GM18861 (cell line): ENCODE measurements around the gene NF1.
"Not testable (repeated sequence)": the region's sequence is repeated elsewhere in the genome, so short reads cannot be mapped to it uniquely, and the experiment has no call there.

Experiments
- ATAC-seq: cut with Tn5 transposase; IDR thresholded peaks from one replicate; pipeline ENCODE4 v1.9.1; 2021; ENCODE audit not compliant: unreplicated experiment

The NF1 gene

GRCh38 chr17:31320241-31320640 lies 225.5 kb downstream of the NF1 start:
- no peak for ATAC-seq

GRCh38 chr17:31320791-31321190 lies 226.0 kb downstream of the NF1 start:
- ATAC-seq, result no peak

DNA sequence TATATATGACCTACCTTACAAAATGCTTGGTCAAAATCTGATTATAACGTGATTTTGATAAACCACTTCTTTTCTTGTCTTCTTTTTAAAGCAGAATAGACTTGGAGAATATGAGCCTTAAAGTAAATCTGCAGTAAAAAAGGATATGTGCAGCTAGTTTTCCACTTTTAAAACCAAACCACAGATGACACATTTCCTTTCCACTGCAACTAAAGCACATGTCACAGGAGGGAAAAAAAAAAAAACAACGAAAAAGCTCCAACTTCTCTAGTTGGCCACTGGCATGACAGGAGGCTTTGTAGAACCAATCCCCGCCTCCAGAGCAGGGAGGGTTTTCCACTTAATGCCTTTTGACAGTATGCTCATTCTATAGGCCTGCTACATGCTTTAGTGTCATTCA lies 226.7 kb downstream of the NF1 start, which contains the start of gene EVI2A:
EVI2A (minus strand) TSS at position 142 of the 400 bp plus-strand sequence. CDS start 2,609 bp downstream, outside the sequence.
- no peak for ATAC-seq

DNA sequence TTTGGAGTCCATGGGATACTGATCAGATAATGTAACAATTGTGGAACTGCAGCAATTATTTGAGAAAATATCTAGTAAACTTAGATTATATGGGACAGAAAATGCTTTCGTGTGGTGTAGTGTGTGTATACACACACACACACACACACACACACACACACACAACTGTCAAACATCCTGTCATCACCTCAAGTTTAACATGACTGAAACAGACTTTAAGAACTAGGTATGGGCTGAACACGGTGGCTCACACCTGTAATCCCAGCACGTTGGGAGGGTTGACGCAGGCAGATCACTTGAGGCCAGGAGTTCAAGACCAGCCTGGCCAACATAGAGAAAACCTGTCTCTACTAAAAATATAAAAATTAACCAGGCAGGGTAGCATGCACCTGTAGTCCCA lies 227.2 kb downstream of the NF1 start:
- ATAC-seq, result no peak

DNA sequence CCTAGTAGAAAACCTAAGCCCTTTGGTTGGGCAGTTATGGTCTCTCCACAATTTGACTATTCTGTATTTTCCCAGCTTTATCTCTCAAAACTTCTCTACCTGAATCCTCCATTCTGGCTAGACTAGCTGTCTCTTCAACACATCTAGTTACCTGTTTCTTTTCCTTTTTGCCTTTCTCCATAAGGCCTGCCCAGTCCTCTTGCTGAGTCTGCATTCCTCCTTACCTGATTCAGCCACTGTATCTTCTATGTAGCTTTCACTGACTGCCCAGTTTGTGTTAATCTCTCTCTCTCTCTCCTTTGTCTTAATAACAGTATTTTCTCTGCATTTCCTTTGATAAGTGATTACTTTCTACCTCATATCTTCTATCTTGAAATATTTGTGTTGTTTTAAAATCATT lies 228.8 kb downstream of the NF1 start:
- ATAC-seq, result no peak

DNA sequence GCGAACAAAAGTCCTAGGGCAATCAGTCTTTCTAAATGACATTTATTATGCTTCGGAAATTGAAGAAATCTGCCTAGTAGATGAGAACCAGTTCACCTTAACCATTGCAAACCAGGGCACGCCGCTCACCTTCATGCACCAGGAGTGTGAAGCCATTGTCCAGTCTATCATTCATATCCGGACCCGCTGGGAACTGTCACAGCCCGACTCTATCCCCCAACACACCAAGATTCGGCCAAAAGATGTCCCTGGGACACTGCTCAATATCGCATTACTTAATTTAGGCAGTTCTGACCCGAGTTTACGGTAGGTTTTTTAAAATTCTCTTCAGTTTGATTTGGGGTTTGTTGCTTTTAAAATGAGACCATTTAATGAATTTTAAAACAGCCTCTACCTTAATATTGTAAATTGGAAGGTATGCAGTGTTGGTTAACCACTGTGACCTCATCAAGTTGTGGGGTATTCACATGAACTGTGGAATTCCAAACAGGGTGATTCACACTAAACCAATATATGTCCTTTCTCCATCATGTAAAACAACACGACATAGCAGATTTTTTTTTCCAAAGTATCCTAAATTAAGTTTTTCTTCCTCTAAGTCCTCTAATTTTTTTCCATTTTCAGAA lies 232.9 kb downstream of the NF1 start:
- ATAC-seq, result no peak

DNA sequence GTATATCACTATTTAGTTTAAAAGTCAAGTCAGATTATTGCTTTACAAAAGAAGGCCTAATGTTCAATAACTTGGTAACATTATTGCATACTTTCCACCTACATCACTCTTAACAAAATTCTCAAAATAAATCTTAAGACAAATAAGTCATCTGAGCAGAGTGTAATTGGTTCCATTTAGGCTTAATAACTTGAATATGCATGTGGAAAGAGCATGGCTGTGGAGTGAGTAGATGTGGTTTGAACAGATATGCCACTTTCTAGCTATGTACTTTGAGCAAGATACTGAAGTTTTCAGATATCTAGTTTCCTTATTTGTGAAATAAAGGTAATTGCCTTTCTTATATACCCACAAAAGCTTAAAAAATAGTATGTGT lies 233.4 kb downstream of the NF1 start:
- ATAC-seq, result no peak

- ATAC-seq, result no peak
Measured at GRCh38 chr17:31329221-31329620, 234.4 kb downstream of the NF1 start.

GRCh38 chr17:31339906-31340661 lies 245.3 kb downstream of the NF1 start:
- ATAC-seq, result no peak

DNA sequence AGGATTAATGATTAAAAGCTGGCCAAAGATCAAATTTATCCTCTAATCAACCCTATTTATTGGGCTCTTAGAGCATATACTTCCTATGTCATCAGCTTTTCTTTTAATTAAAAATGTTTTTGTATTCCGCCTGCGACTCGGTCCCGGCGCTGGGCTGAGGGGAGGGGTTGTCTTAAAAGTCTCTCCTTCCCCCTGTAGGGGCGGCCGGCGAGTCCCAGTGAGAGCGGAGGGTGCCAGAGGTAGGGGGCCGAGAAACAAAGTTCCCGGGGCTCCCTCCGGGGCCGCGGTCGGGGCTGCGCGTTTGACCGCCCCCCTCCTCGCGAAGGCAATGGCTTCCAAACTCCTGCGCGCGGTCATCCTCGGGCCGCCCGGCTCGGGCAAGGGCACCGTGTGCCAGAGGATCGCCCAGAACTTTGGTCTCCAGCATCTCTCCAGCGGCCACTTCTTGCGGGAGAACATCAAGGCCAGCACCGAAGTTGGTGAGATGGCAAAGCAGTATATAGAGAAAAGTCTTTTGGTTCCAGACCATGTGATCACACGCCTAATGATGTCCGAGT lies 250.5 kb downstream of the NF1 start:
- ATAC-seq, result not testable (repeated sequence)

DNA sequence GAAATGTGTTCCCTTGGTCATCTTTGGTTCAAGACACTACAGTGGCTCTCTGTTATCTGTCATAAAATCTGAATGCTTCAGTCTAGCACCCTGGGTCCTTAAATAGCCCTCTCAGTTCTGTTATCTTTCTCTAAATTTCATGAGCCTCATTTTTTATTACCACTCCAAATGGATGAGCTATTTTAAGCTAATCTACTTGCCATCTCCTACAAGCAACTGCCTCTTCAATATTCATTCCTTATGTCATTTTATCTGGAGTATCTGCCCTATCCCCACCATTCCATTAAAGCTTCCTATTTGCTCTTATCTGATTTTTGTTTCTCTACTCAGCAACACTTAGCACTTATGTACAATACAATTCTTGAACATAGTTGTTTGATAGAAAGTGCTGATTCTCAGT lies 254.7 kb downstream of the NF1 start:
- no peak for ATAC-seq

DNA sequence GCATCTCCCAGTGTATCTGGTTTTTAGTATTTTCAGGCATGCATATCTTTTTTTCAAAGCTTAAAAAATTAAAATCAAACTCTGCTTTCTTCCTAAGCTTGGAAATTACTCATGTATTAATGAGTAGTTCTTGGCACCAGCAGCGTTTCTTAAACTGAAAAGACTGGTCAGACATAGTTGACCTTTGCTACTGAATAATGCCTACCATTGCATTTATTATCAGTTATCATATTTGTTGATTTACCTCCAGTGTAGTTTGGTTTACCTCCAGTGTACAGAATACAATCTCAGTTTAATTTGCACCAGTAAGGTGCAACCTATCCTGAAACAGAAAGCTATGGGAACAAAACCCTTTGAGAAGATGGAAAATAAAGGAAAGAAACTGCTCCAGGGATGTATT lies 261.2 kb downstream of the NF1 start:
- ATAC-seq, result no peak

- no peak for ATAC-seq
Measured at GRCh38 chr17:31357091-31357490, 262.3 kb downstream of the NF1 start.

DNA sequence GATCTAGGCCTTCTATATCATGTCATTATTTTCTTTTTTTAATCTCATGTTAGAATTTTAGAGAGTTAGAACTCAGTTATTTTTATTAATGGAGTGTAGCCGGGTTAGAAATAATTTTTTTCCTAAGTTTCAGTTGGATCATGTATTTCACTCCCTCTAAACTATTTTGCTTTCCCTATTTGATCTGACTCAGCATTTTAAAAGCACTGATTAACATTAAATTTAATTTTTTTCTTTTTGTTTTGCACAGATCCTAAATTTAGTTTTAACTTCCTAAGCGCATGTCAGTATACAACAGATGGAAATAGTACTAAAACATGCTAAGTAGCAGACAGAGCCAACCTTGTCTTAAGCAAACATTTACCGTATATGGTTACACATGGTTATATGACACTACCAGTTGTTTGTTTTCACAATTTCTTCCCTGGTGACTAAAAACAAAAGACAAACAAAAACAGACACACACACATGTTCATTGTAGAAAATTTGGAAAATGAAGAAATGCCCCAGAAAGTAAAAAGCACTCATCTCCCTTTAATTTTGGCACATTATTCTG lies 263.1 kb downstream of the NF1 start:
- ATAC-seq, result no peak

DNA sequence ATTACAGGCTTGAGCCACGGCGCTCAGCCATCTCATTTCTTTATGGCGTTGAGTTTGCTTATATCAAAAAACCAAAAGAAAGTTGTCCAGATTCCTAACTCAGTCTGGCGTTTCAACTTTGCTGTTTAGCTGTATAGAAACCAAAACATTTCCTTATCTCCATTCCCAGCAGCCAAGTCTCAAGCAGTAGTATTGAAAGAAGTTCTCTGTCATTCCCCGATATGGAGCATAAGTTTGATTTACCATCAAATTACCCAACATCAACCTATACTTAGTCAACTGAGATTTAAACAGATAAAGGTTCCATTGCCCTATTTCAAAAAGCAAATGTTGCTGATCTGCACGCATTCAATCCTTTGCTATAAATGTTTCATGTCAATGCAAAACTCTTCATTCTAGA lies 269.2 kb downstream of the NF1 start:
- no peak for ATAC-seq

DNA sequence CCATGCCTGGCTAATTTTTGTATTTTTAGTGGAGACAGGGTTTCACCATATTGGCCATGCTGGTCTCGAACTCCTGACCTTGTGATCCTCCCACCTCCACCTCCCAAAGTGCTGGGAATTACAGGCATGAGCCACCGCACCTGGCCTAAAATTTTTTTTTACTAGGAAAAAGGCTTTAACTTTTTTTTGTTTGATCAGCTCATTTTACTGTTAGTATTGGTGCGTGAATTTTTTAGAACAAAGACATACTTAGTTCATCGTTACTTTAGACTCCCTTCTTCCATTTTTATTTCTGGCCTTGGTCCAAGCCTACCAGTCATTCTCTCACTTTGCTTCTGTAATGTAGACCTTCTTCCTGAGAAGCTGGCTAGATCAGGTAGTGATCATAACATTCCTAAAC lies 271.3 kb downstream of the NF1 start:
- no peak for ATAC-seq

- ATAC-seq, result no peak
Measured at GRCh38 chr17:31369266-31369665, 274.5 kb downstream of the NF1 start.

DNA sequence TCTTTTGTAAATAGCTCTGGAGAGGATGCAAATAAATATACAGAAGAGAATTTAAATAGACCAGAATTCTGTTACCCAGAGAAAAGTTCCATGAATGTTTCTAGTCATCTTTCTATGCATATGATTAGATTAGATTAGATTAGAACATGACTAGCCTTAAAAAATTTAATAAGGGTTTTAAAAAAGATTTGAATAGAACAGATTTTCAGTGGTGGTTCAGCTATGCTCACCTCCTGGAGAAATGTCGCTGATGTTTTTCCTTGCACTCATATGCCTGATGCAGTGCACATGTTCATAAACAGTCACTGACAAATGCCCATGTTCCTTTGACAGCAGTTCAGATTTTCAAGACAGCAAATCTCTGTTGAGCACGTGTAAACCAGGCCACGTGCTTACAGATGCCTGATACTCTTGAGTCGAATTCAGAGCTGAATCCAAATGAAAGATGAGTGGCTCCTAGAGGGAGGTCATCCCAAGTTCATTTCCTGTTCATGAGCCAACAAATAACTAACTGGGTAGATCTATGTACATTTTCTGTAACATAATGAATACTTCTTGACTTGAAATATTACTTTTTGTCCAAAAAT lies 276.8 kb downstream of the NF1 start:
- ATAC-seq, result no peak

DNA sequence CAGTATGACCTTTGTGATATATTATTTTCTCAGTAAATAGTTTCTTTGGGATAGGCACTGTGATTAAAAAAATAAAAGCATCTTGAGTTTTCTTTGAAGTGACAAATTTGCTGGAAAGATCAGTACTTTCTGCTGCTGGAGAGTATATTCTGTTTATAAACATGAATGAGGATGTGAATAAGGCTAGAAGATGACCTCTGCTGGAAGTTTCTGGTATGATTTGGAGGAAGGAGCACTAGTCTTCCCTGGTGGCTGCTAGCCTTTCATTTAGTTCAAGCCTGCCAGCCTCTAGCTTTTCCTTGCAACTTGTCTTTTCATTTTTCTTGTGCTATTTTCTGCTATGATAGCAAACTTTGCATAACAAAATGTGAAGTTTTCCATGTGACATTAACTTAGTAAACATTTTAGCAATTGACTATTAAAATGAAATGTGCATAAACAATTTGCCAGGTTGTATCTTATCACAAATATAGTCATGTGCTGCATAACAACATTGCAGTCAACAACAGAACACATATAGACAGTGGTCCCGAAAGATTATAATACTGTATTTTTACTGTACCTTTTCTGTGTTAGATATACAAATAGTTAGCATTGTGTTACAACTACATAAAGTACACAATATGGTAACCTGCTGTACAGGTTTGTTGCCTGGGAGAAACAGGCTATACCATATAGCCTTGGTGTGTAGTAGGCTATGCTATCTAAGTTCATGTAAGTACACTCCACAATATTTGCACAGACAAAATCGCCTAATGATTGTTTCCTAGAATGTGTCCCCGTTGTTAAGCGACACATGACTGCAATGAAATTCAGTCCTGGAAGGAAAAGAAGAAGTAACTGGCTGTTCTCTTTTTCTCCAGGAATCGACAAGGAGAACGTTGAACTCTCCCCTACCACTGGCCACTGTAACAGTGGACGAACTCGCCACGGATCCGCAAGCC lies 278.6 kb downstream of the NF1 start:
- peak; percentile 55 for ATAC-seq

GRCh38 chr17:31374094-31374447 lies 279.3 kb downstream of the NF1 start:
- no peak for ATAC-seq

- ATAC-seq, result no peak
Measured at GRCh38 chr17:31374503-31374902, 279.7 kb downstream of the NF1 start.
